ENCODE measurements around the gene ZNF516.

GRCh38 chr18:76518860-76519538, 24.0 kb upstream of the ZNF516 start:
- TF ChIP-seq EZH2 (IDR thresholded peaks at IDR 0.05; ENCODE audit: borderline replicate concordance, low read length) (no peak), CTCF (IDR thresholded peaks at IDR 0.05; ENCODE audit: low read length) (no peak)

Data from OCI-LY1 (cell line).